MCF 10A (cell line): ENCODE measurements around the gene ADAM23. TPM values are rescaled to one million over a fixed set of nuclear protein-coding genes. Genes with fewer than 3 reads are reported as not detected.

ENCODE experiments used
- BruUV-seq: library from RNA; stranded (reverse); fragments of 400-500 nt; replicated peaks from 2 replicates; lab custom pipeline; 2021; lab: Mats Ljungman, UMichigan
- CTCF ChIA-PET: fragments of 300-600 bp; sonication (Branson Sonifier 250); formaldehyde crosslinking; extraction: SDS; loops from one replicate; lab custom pipeline; 2021; ENCODE audit warnings: antibody characterized with exemption, inconsistent platforms; lab: Yijun Ruan, JAX
- POLR2A ChIA-PET: fragments of 300-600, 350-650 bp; sonication (Branson Sonifier 250); formaldehyde crosslinking; extraction: SDS; loops from one replicate; lab custom pipeline; 2020; ENCODE audit warnings: antibody characterized with exemption, inconsistent platforms; lab: Yijun Ruan, JAX
- DNase-seq: peaks from one replicate; pipeline ENCODE4 v3.0.0-alpha.2; 2018; ENCODE audit not compliant: unreplicated experiment
- H3K27ac Mint-ChIP-seq: one replicate; pipeline ENCODE4 v1.8.0; 2022; ENCODE audit warnings: mild to moderate bottlenecking, low read depth, mixed read lengths; ENCODE audit not compliant: unreplicated experiment
- H3K27me3 Mint-ChIP-seq: one replicate; pipeline ENCODE4 v1.8.0; 2022; ENCODE audit warnings: mixed read lengths; ENCODE audit not compliant: insufficient read depth, unreplicated experiment
- H3K36me3 Mint-ChIP-seq: one replicate; pipeline ENCODE4 v1.8.0; 2022; ENCODE audit warnings: mild to moderate bottlenecking, moderate library complexity, mixed read lengths; ENCODE audit not compliant: insufficient read depth, unreplicated experiment
- H3K4me1 Mint-ChIP-seq: one replicate; pipeline ENCODE4 v1.8.0; 2022; ENCODE audit warnings: mixed read lengths; ENCODE audit not compliant: insufficient read depth, unreplicated experiment
- H3K4me3 Mint-ChIP-seq: one replicate; pipeline ENCODE4 v1.8.0; 2022; ENCODE audit warnings: mild to moderate bottlenecking, moderate library complexity, mixed read lengths; ENCODE audit not compliant: unreplicated experiment
- H3K9me3 Mint-ChIP-seq: one replicate; pipeline ENCODE4 v1.8.0; 2022; ENCODE audit warnings: mixed read lengths; ENCODE audit not compliant: unreplicated experiment
- CTCF ChIP-seq: fragments of 200-600 bp; IDR thresholded peaks from one replicate; pipeline ENCODE4 v1.8.0; 2022; ENCODE audit warnings: antibody characterized with exemption, mild to moderate bottlenecking; ENCODE audit not compliant: unreplicated experiment
- intact Hi-C: fragments of 100-400 bp; cut with micrococcal nuclease; formaldehyde crosslinking; loops from 2 replicates; pipeline ENCODE4 v1.14.1; 2022
- total RNA-seq: library from RNA; stranded (reverse); gene quantifications from 2 replicates; pipeline ENCODE4 v1.2.3, GENCODE V29; 2022

ADAM23 gene
- total RNA-seq, 1 experiment from 2014 or later: 0.12 TPM

DNA sequence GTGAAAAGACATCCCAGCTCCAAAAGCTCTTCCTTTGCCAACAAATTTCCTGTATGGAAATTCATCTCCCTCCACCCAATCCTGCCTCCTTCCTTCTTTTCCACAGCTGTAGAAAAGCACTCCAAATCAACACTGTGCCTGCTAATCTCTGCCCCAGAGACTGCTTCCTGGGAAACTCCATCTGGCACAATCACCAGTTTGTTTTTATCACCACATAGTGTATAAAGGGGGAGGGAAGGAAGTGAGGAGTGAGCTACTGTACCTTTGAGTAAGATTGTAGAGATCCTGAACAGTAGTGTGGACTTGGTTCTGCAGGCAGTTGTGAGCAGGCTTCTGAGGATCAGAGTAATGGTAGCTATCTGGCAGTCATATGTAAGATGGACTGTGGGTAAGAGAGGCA is 184.3 kb downstream of the ADAM23 start:
- Mint-ChIP-seq H3K4me1 (no peaks in the 10 kb centered on the region), H3K36me3 (no peaks in the 10 kb centered on the region), H3K9me3 (no peaks in the 10 kb centered on the region), H3K27ac (no peak overlapping the region), H3K4me3 (no peak overlapping the region), H3K27me3 (peaks cover 29% of the 10 kb centered on the region)
- ChIA-PET CTCF (no interaction called here), POLR2A (no interaction called here)
- DNase-seq: no peak
- BruUV-seq: no TSS peak
- intact Hi-C loops: no loop called here
- TF ChIP-seq CTCF: no peak

DNA sequence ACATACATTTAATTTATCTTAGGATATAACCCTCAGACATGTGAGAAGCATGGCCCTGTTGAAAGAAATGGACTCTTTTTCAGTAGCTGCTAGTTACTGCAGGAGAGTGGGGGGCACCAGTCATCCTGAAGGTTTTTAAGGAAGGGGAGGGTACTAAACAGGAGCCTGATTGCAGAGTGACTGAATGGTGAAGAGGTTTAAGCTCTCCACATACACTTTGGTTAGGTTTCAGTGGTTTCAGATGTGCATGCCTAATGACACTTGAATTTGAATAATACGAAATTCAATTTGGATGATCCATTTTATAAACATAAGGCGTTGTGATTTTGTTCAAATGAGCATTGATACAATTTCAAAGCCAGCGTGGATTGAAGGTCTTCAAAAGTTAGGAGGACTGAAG is 188.0 kb downstream of the ADAM23 start:
- POLR2A ChIA-PET: no interaction called here
- no TSS peak for BruUV-seq
- H3K9me3 Mint-ChIP-seq: no peaks in the 10 kb centered on the region
- no peaks in the 10 kb centered on the region for H3K4me1 Mint-ChIP-seq
- no peaks in the 10 kb centered on the region for H3K36me3 Mint-ChIP-seq
- CTCF ChIA-PET: no interaction called here
- no peak overlapping the region for H3K27ac Mint-ChIP-seq
- no peak for DNase-seq
- H3K4me3 Mint-ChIP-seq: no peak overlapping the region
- peaks cover 29% of the 10 kb centered on the region for H3K27me3 Mint-ChIP-seq
- intact Hi-C loops: no loop called here
- no peak for TF ChIP-seq CTCF

DNA sequence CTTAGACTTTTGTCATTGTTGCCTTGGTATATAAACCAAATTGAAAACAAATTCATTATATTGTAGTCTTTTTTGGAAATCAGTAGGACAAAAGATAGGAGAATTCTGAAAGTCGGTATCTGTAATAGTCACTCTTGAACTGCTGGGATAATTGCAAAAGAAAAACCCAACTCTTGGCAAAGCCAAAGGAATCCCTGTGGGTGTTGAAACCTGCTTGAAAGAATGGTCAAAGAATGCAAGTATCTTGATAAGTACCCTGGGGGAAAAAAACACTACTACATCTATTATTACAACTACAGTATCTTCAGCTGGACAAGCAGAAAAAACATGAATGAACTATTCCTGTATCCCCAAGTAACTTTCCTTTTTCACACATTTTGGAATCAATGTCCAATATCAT is 191.7 kb downstream of the ADAM23 start:
- POLR2A ChIA-PET: interaction anchor here (1.2 kb wide), 2 partner anchors 12 to 43 kb away, joined by 3 to 4 read pairs; no protein-coding TSS in a partner anchor
- no TSS peak for BruUV-seq
- peak; percentile 36 for DNase-seq
- intact Hi-C loops: no loop called here
- CTCF ChIA-PET: no interaction called here
- Mint-ChIP-seq H3K4me1 (no peaks in the 10 kb centered on the region), H3K27me3 (peaks cover 10% of the 10 kb centered on the region), H3K4me3 (no peak overlapping the region), H3K27ac (no peak overlapping the region), H3K36me3 (no peaks in the 10 kb centered on the region), H3K9me3 (no peaks in the 10 kb centered on the region)
- no peak for TF ChIP-seq CTCF

- ChIA-PET POLR2A (no interaction called here), CTCF (interaction anchor here (1.2 kb wide), 1 partner anchor 15 kb away, joined by 3 read pairs; no protein-coding TSS in a partner anchor)
- Mint-ChIP-seq H3K4me3 (no peak overlapping the region), H3K36me3 (no peaks in the 10 kb centered on the region), H3K27me3 (peaks cover 9% of the 10 kb centered on the region), H3K27ac (no peak overlapping the region), H3K9me3 (no peaks in the 10 kb centered on the region), H3K4me1 (no peaks in the 10 kb centered on the region)
- TF ChIP-seq CTCF: no peak
- no peak for DNase-seq
- intact Hi-C loops: no loop called here
- BruUV-seq: no TSS peak
Measured at GRCh38 chr2:206639636-206640035, 196.3 kb downstream of the ADAM23 start.
